Measurements from ENCODE around the gene AKAP8L. TPM values are rescaled to one million over a fixed set of nuclear protein-coding genes. Genes with fewer than 3 reads are reported as not detected.
A peak's percentile ranks its signal among the peaks of the same experiment; 100 is the strongest.

The AKAP8L gene
- total RNA-seq, 1 experiment from 2014 or later = 123 TPM

GRCh38 chr19:15422296-15423075, 3.7 kb upstream of the AKAP8L start:
- Histone ChIP-seq H2AFZ (ENCODE audit: low read length) (no peak overlapping the region), H3K27ac (ENCODE audit: insufficient read length, low read depth, low read length) (no peak overlapping the region), H3K18ac (ENCODE audit: insufficient read length, low read depth, low read length) (no peak overlapping the region), H2BK5ac (ENCODE audit: insufficient read length, low read length) (no peak overlapping the region), H3K23ac (ENCODE audit: insufficient read length, low read depth, low read length) (no peak overlapping the region), H3K27me3 (ENCODE audit: insufficient read depth, low read length) (no peaks in the 10 kb centered on the region), H3K9ac (ENCODE audit: extremely low read depth, insufficient read length, low read length) (no peak overlapping the region), H3K4me2 (ENCODE audit: insufficient read depth, insufficient read length, low read length) (no peak overlapping the region), H3K79me2 (ENCODE audit: insufficient read depth, low read length) (peaks cover 11% of the 10 kb centered on the region; the same call in 1 of the 2 replicates), H3K14ac (ENCODE audit: insufficient read depth, low read length) (no peak overlapping the region), H3K79me1 (ENCODE audit: insufficient read depth, low read depth, low read length, poor library complexity, severe bottlenecking) (peaks cover 7% of the 10 kb centered on the region), H3K9me3 (ENCODE audit: control insufficient read depth, low read depth, low read length) (no peaks in the 10 kb centered on the region), H4K5ac (ENCODE audit: insufficient read length, low read depth, low read length) (no peak overlapping the region), H4K20me1 (ENCODE audit: control insufficient read depth, insufficient read depth, insufficient read length) (no peaks in the 10 kb centered on the region), H3T11ph (ENCODE audit: low read length) (no peak overlapping the region), H2AK5ac (ENCODE audit: insufficient read length, low read length) (no peak overlapping the region), H2BK12ac (ENCODE audit: insufficient read length, low read depth, low read length) (no peak overlapping the region), H2BK15ac (ENCODE audit: low read depth, low read length) (no peak overlapping the region), H2BK20ac (ENCODE audit: low read depth, low read length, poor library complexity, severe bottlenecking) (no peak overlapping the region), H3K4ac (ENCODE audit: low read depth, low read length) (no peak overlapping the region), H3K56ac (ENCODE audit: insufficient read length, low read depth, low read length) (no peak overlapping the region), H3K23me2 (ENCODE audit: insufficient read length, low read depth, low read length, poor library complexity, severe bottlenecking) (peaks cover 6% of the 10 kb centered on the region), H3K4me1 (ENCODE audit: insufficient read depth, low read length) (no peaks in the 10 kb centered on the region), H4K8ac (replicated peaks; ENCODE audit: insufficient read length, low read depth, low read length) (no peak overlapping the region), H4K91ac (ENCODE audit: insufficient read length, low read depth, low read length) (no peak overlapping the region), H2BK120ac (ENCODE audit: low read depth, low read length, poor library complexity, severe bottlenecking) (no peak overlapping the region)
- peaks cover 7 to 11% of the 10 kb centered on the region in 2 experiments for H3K4me1 Mint-ChIP-seq
- WGBS (ENCODE audit: extremely low coverage, insufficient read length, low lambda C conversion rate) = no CpG with 5 or more reads among the region's 22 CpGs
- peaks cover 0 to 3% of the 10 kb centered on the region in 2 experiments; a peak in 2 of 5 replicates for H3K9me3 Mint-ChIP-seq
- no peak for DNase-seq
- no peaks in the 10 kb centered on the region for H3K27me3 Mint-ChIP-seq (ENCODE audit: low read depth)
- TF ChIP-seq, protein P1, sequence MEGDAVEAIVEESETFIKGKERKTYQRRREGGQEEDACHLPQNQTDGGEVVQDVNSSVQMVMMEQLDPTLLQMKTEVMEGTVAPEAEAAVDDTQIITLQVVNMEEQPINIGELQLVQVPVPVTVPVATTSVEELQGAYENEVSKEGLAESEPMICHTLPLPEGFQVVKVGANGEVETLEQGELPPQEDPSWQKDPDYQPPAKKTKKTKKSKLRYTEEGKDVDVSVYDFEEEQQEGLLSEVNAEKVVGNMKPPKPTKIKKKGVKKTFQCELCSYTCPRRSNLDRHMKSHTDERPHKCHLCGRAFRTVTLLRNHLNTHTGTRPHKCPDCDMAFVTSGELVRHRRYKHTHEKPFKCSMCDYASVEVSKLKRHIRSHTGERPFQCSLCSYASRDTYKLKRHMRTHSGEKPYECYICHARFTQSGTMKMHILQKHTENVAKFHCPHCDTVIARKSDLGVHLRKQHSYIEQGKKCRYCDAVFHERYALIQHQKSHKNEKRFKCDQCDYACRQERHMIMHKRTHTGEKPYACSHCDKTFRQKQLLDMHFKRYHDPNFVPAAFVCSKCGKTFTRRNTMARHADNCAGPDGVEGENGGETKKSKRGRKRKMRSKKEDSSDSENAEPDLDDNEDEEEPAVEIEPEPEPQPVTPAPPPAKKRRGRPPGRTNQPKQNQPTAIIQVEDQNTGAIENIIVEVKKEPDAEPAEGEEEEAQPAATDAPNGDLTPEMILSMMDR (conservative IDR thresholded peaks at IDR 0.05) = peak; percentile 10; the same call in 1 of the 3 replicates
- no peak overlapping the region for H3K4me3 Mint-ChIP-seq
- H3K36me3 Mint-ChIP-seq (ENCODE audit: insufficient read depth in 1 of 3, low read depth in 3 of 3) = peaks cover 35 to 46% (median 44%) of the 10 kb centered on the region in 3 experiments
- H3K27ac Mint-ChIP-seq = no peak overlapping the region
